AG09319 (cell line): ENCODE data around the gene PARN.

Source experiments
- DNase-seq: peaks from one replicate; pipeline ENCODE4 v3.0.0-alpha.2; 2010; ENCODE audit warnings: low read depth; ENCODE audit errors: extremely low read depth
- CTCF ChIP-seq: IDR thresholded peaks from 2 replicates; pipeline ENCODE4 v1.5.1; 2011; ENCODE audit warnings: low read depth, mild to moderate bottlenecking, inconsistent platforms, low read length, moderate library complexity

PARN gene

GRCh38 chr16:14629612-14629918, 495 bp downstream of the PARN start:
- DNase-seq = no peak
- TF ChIP-seq CTCF = no peak

GRCh38 chr16:14628806-14629611, 1.1 kb downstream of the PARN start:
- TF ChIP-seq CTCF = no peak

GRCh38 chr16:14627078-14627477, 3.0 kb downstream of the PARN start:
- DNase-seq = no peak
- no peak for TF ChIP-seq CTCF

More at GRCh38 chr16:14628806-14629611, 1.1 kb downstream of the PARN start:
- no peak for DNase-seq

- no peak for DNase-seq
- no peak for TF ChIP-seq CTCF
Observed at GRCh38 chr16:14618566-14618965, 11.5 kb downstream of the PARN start.

GRCh38 chr16:14616280-14616679, 13.8 kb downstream of the PARN start:
- DNase-seq = no peak
- no peak for TF ChIP-seq CTCF

GRCh38 chr16:14613991-14614390, 16.1 kb downstream of the PARN start:
- TF ChIP-seq CTCF = no peak
- DNase-seq = no peak

- TF ChIP-seq CTCF = no peak
- no peak for DNase-seq
Observed at GRCh38 chr16:14611660-14612059, 18.4 kb downstream of the PARN start.
